ENCODE measurements around the gene PRKCB. TPM values are rescaled to one million over a fixed set of nuclear protein-coding genes. Genes with fewer than 3 reads are reported as not detected.

Gene PRKCB
- total and polyA plus RNA-seq, 4 donors: 1.6 to 9.4 (median 4.0) TPM

- TF ChIP-seq JUND (IDR thresholded peaks at IDR 0.05): no peak
- no peak for TF ChIP-seq GABPA (IDR thresholded peaks at IDR 0.05 in 1 of 2, conservative IDR thresholded peaks at IDR 0.05 in 1 of 2)
- TF ChIP-seq TAF1 (conservative IDR thresholded peaks at IDR 0.05): no peak
- no peak for TF ChIP-seq CTCF (IDR thresholded peaks at IDR 0.05; ENCODE audit: low read depth, low read length, missing input control)
These were observed 288.5 kb downstream of the PRKCB start for GRCh38 chr16:24124291-24124690.

GRCh38 chr16:24125214-24125613 lies 289.4 kb downstream of the PRKCB start:
- no peak for TF ChIP-seq HNF4A (conservative IDR thresholded peaks at IDR 0.05)
- TF ChIP-seq MAX (IDR thresholded peaks at IDR 0.05): no peak
- no peak for TF ChIP-seq CTCF (IDR thresholded peaks at IDR 0.05; ENCODE audit: low read depth, low read length, missing input control)
- no peak for TF ChIP-seq YY1 (IDR thresholded peaks at IDR 0.05)
- no peak for TF ChIP-seq NR2F2 (IDR thresholded peaks at IDR 0.05)
- no peak for TF ChIP-seq RAD21 (IDR thresholded peaks at IDR 0.05)
- TF ChIP-seq ATF3 (IDR thresholded peaks at IDR 0.05): no peak
- TF ChIP-seq RXRA (IDR thresholded peaks at IDR 0.05): no peak
- no peak for TF ChIP-seq HNF4G (IDR thresholded peaks at IDR 0.05)
- TF ChIP-seq JUND (IDR thresholded peaks at IDR 0.05): no peak
- TF ChIP-seq REST (IDR thresholded peaks at IDR 0.05): no peak
- no peak for TF ChIP-seq EGR1 (IDR thresholded peaks at IDR 0.05; ENCODE audit: low read depth in 2 of 2)
- TF ChIP-seq FOXA2 (IDR thresholded peaks at IDR 0.05): no peak
- TF ChIP-seq FOXA1 (IDR thresholded peaks at IDR 0.05): no peak
- no peak for TF ChIP-seq TAF1 (conservative IDR thresholded peaks at IDR 0.05)
- TF ChIP-seq ZBTB33 (IDR thresholded peaks at IDR 0.05): no peak
- no peak for DNase-seq (ENCODE audit: low spot score)
- H3K4me3 ChIP-seq (ENCODE audit: low read depth in 1 of 3, low read length in 3 of 3): no peak overlapping the region
- no peaks in the 10 kb centered on the region for H3K4me1 ChIP-seq (ENCODE audit: control insufficient read depth in 4 of 4, insufficient read depth in 4 of 4, low read length in 3 of 4)
- H3K27ac ChIP-seq (ENCODE audit: low read depth in 1 of 2, low read length in 2 of 2): no peak overlapping the region
- H3K9me3 ChIP-seq (ENCODE audit: control insufficient read depth in 4 of 4, low read length in 3 of 4): no peaks in the 10 kb centered on the region
- no peak overlapping the region for H3K9ac ChIP-seq (ENCODE audit: low read depth in 1 of 2, low read length in 2 of 2)
- 50% methylated on average over 3 of the region's 3 CpGs for WGBS
- peaks cover 0 to 2% (median 0%) of the 10 kb centered on the region in 4 donors for H3K27me3 ChIP-seq (ENCODE audit: control insufficient read depth in 4 of 4, insufficient read depth in 4 of 4, low read length in 3 of 4)
- H3K36me3 ChIP-seq (ENCODE audit: control insufficient read depth in 4 of 4, insufficient read depth in 3 of 4, low read depth in 1 of 4, low read length in 3 of 4): peaks cover 0 to 2% (median 0%) of the 10 kb centered on the region in 4 donors

More at GRCh38 chr16:24124291-24124690, 288.5 kb downstream of the PRKCB start:
- Histone ChIP-seq H3K27ac (ENCODE audit: low read depth in 1 of 2, low read length in 2 of 2) (no peak overlapping the region), H3K36me3 (ENCODE audit: control insufficient read depth in 4 of 4, insufficient read depth in 3 of 4, low read depth in 1 of 4, low read length in 3 of 4) (peaks cover 0 to 2% (median 0%) of the 10 kb centered on the region in 4 donors), H3K4me1 (ENCODE audit: control insufficient read depth in 4 of 4, insufficient read depth in 4 of 4, low read length in 3 of 4) (no peaks in the 10 kb centered on the region), H3K4me3 (ENCODE audit: low read depth in 1 of 3, low read length in 3 of 3) (no peak overlapping the region), H3K9ac (ENCODE audit: low read depth in 1 of 2, low read length in 2 of 2) (no peak overlapping the region), H3K9me3 (ENCODE audit: control insufficient read depth in 4 of 4, low read length in 3 of 4) (no peaks in the 10 kb centered on the region), H3K27me3 (ENCODE audit: control insufficient read depth in 4 of 4, insufficient read depth in 4 of 4, low read length in 3 of 4) (peaks cover 0 to 2% (median 0%) of the 10 kb centered on the region in 4 donors)
- no peak for DNase-seq (ENCODE audit: low spot score)
- WGBS: 65% methylated on average over 7 of the region's 7 CpGs
